Keratinocyte (primary cell): ENCODE results near the gene FADS3. TPM values are rescaled to one million over a fixed set of nuclear protein-coding genes. Genes with fewer than 3 reads are reported as not detected.

Experiments
- DNase-seq: peaks from one replicate; pipeline ENCODE4 v3.0.0-alpha.2; 2011; ENCODE audit warnings: low read depth, missing footprints, low spot score
- FAIRE-seq: peaks from 2 replicates; lab custom pipeline; 2011; peaks lifted over from hg19 to GRCh38; lab: Jason Lieb, UNC
- H2AFZ ChIP-seq: 2 replicates; pipeline ENCODE4 v1.6.0; 2012; ENCODE audit warnings: low read length, control low read depth, inconsistent platforms; ENCODE audit not compliant: control insufficient read depth
- H3K27ac ChIP-seq: 2 replicates; pipeline ENCODE4 v1.5.1; 2011; ENCODE audit warnings: low read length; ENCODE audit not compliant: control insufficient read depth, insufficient read depth
- H3K27me3 ChIP-seq: 3 replicates; pipeline ENCODE4 v1.6.0; 2011; ENCODE audit warnings: low read length; ENCODE audit not compliant: control insufficient read depth, insufficient read depth; ENCODE audit errors: extremely low read depth
- H3K36me3 ChIP-seq, 2 experiments: 2 replicates in 1 of 2; 3 replicates in 1 of 2; pipeline ENCODE4 v1.5.1; 2011; ENCODE audit warnings: low read length in 2 of 2, mild to moderate bottlenecking in 1 of 2; ENCODE audit not compliant: control insufficient read depth in 2 of 2, insufficient read depth in 2 of 2; ENCODE audit errors: extremely low read depth in 1 of 2
- H3K4me1 ChIP-seq: 3 replicates; pipeline ENCODE4 v1.5.1; 2011; ENCODE audit warnings: low read length; ENCODE audit not compliant: control insufficient read depth, insufficient read depth; ENCODE audit errors: extremely low read depth
- H3K4me2 ChIP-seq: 3 replicates; pipeline ENCODE4 v1.6.0; 2011; ENCODE audit warnings: low read depth, low read length; ENCODE audit not compliant: control insufficient read depth, insufficient read depth; ENCODE audit errors: extremely low read depth
- H3K4me3 ChIP-seq, 3 experiments: fragments of 200-600 bp in 1 of 3; sonication (generic) in 1 of 3; 2 replicates in 2 of 3; 3 replicates in 1 of 3; pipeline ENCODE4 v1.5.1; 2011 to 2016; ENCODE audit warnings: low read length in 3 of 3, mild to moderate bottlenecking in 3 of 3, control low read depth in 2 of 3, inconsistent platforms in 1 of 3, low read depth in 1 of 3, mixed read lengths in 1 of 3, mixed run types in 1 of 3, moderate library complexity in 1 of 3; ENCODE audit not compliant: control insufficient read depth in 2 of 3, insufficient read depth in 2 of 3; ENCODE audit errors: extremely low read depth in 1 of 3
- H3K79me2 ChIP-seq: 2 replicates; pipeline ENCODE4 v1.6.0; 2012; ENCODE audit warnings: low read length; ENCODE audit not compliant: control insufficient read depth, insufficient read depth
- H3K9ac ChIP-seq: 3 replicates; pipeline ENCODE4 v1.6.0; 2011; ENCODE audit warnings: low read length; ENCODE audit not compliant: control insufficient read depth, insufficient read depth; ENCODE audit errors: extremely low read depth
- H3K9me1 ChIP-seq: 3 replicates; pipeline ENCODE4 v1.6.0; 2011; ENCODE audit warnings: low read length; ENCODE audit not compliant: control insufficient read depth, insufficient read depth; ENCODE audit errors: extremely low read depth
- H3K9me3 ChIP-seq: 2 replicates; pipeline ENCODE4 v1.5.1; 2012; ENCODE audit warnings: low read depth, low read length; ENCODE audit not compliant: control insufficient read depth
- H4K20me1 ChIP-seq: 3 replicates; pipeline ENCODE4 v1.6.0; 2011; ENCODE audit warnings: low read length; ENCODE audit not compliant: control insufficient read depth, insufficient read depth; ENCODE audit errors: extremely low read depth
- CTCF ChIP-seq, 3 experiments: IDR thresholded peaks in 1 of 3; conservative IDR thresholded peaks in 1 of 3; optimal IDR thresholded peaks in 1 of 3; 2 replicates in 2 of 3; 3 replicates in 1 of 3; pipeline versions ENCODE3 to v1.5.1; 2011; ENCODE audit warnings: low read length in 3 of 3, mild to moderate bottlenecking in 3 of 3, moderate library complexity in 2 of 3, control low read depth in 1 of 3, inconsistent platforms in 1 of 3; ENCODE audit not compliant: insufficient read depth in 2 of 3; ENCODE audit errors: extremely low read depth in 1 of 3
- EZH2 ChIP-seq: IDR thresholded peaks from one replicate; pipeline ENCODE4 v1.6.1; 2012; ENCODE audit warnings: inconsistent platforms, mild to moderate bottlenecking, low read length, moderate library complexity
- dilution Hi-C: fragments of 300-500 bp; cut with MboI; formaldehyde crosslinking; loops from one replicate; pipeline ENCODE4 v1.7.0; 2020; ENCODE audit warnings: low sequenced_read_pairs; ENCODE audit not compliant: extremely low pct_ligation_motif_present
- polyA plus RNA-seq, 5 experiments: library from polyadenylated mRNA; depleted of rRNA in 3 of 5; stranded (reverse) in 3 of 5; stranded (forward) in 1 of 5; unstranded in 1 of 5; fragments of >200 nt; gene quantifications; 1 replicate in 1 of 5; 2 replicates in 3 of 5; 3 replicates in 1 of 5; pipeline versions ENCODE4 v1.2.1 to v1.2.3, GENCODE V29; 2011 to 2012; ENCODE audit warnings: missing spikeins in 2 of 5, low read depth in 1 of 5, low replicate concordance in 1 of 5

FADS3 gene
- polyA plus RNA-seq, 1 donor (not counting 4 experiments of a cell fraction or from before 2014, with no cell fraction given): 33.9 TPM

GRCh38 chr11:61928606-61929005 lies 37.3 kb upstream of the FADS3 start:
- Histone ChIP-seq H3K9me3 (no peaks in the 10 kb centered on the region), H3K4me3 (no peak overlapping the region), H3K9ac (no peak overlapping the region), H3K4me1 (no peaks in the 10 kb centered on the region), H4K20me1 (no peaks in the 10 kb centered on the region), H3K4me2 (no peak overlapping the region), H3K36me3 (no peaks in the 10 kb centered on the region), H3K27me3 (peaks cover 9% of the 10 kb centered on the region), H3K9me1 (no peaks in the 10 kb centered on the region), H2AFZ (no peak overlapping the region), H3K27ac (no peak overlapping the region), H3K79me2 (no peaks in the 10 kb centered on the region)
- DNase-seq: no peak
- TF ChIP-seq CTCF (optimal IDR thresholded peaks at IDR 0.05 in 1 of 3, IDR thresholded peaks at IDR 0.05 in 1 of 3, conservative IDR thresholded peaks at IDR 0.05 in 1 of 3; ENCODE audit: extremely low read depth in 1 of 3, insufficient read depth in 2 of 3, low read length in 3 of 3): no peak
- no peak for TF ChIP-seq EZH2
- FAIRE-seq: no peak
- dilution Hi-C loops: no loop called here

GRCh38 chr11:61927501-61927900 lies 36.2 kb upstream of the FADS3 start:
- Histone ChIP-seq H3K27ac (no peak overlapping the region), H3K79me2 (no peaks in the 10 kb centered on the region), H3K4me1 (no peaks in the 10 kb centered on the region), H3K27me3 (peaks cover 18% of the 10 kb centered on the region), H3K9me1 (no peaks in the 10 kb centered on the region), H2AFZ (no peak overlapping the region), H3K9me3 (no peaks in the 10 kb centered on the region), H3K4me3 (no peak overlapping the region), H3K36me3 (no peaks in the 10 kb centered on the region), H3K9ac (no peak overlapping the region), H3K4me2 (no peak overlapping the region), H4K20me1 (no peaks in the 10 kb centered on the region)
- DNase-seq (no peak), FAIRE-seq (no peak)
- TF ChIP-seq CTCF (optimal IDR thresholded peaks at IDR 0.05 in 1 of 3, IDR thresholded peaks at IDR 0.05 in 1 of 3, conservative IDR thresholded peaks at IDR 0.05 in 1 of 3; ENCODE audit: extremely low read depth in 1 of 3, insufficient read depth in 2 of 3, low read length in 3 of 3): no peak
- TF ChIP-seq EZH2: no peak
- dilution Hi-C loops: no loop called here
